Neural progenitor cell (in vitro differentiated cells): Measurements from ENCODE around the gene EXOC6B. TPM values are rescaled to one million over a fixed set of nuclear protein-coding genes. Genes with fewer than 3 reads are reported as not detected.

Source experiments
- DNase-seq: peaks from one replicate; pipeline ENCODE4 v3.0.0-alpha.2; 2016; ENCODE audit warnings: low spot score
- H2AFZ ChIP-seq: fragments of 200-600 bp; sonication (generic); replicated peaks from 2 replicates; pipeline ENCODE4 v1.6.1; 2016; ENCODE audit warnings: antibody characterized with exemption
- H3F3A ChIP-seq: fragments of 200-600 bp; sonication (generic); 2 replicates; pipeline ENCODE4 v1.6.1; 2016; ENCODE audit warnings: antibody characterized with exemption, low read depth
- H3K27ac ChIP-seq: fragments of 200-600 bp; sonication (generic); 2 replicates; pipeline ENCODE4 v1.5.1; 2016; ENCODE audit warnings: mild to moderate bottlenecking
- H3K27me3 ChIP-seq: fragments of 200-600 bp; sonication (generic); 2 replicates; pipeline ENCODE4 v1.6.1; 2016; ENCODE audit warnings: mild to moderate bottlenecking, moderate library complexity
- H3K36me3 ChIP-seq: fragments of 200-600 bp; sonication (generic); 2 replicates; pipeline ENCODE4 v1.5.1; 2016
- H3K4me1 ChIP-seq: fragments of 200-600 bp; sonication (generic); 2 replicates; pipeline ENCODE4 v1.6.1; 2016; ENCODE audit warnings: mixed run types
- H3K4me2 ChIP-seq: fragments of 200-600 bp; sonication (generic); 2 replicates; pipeline ENCODE4 v1.6.1; 2016
- H3K4me3 ChIP-seq: fragments of 200-600 bp; sonication (generic); 2 replicates; pipeline ENCODE4 v1.5.1; 2016
- H3K79me2 ChIP-seq: fragments of 200-600 bp; sonication (generic); 2 replicates; pipeline ENCODE4 v1.6.1; 2016; ENCODE audit warnings: low read depth
- H3K9ac ChIP-seq: fragments of 200-600 bp; sonication (generic); 2 replicates; pipeline ENCODE4 v1.6.1; 2016
- H3K9me3 ChIP-seq: fragments of 200-600 bp; sonication (generic); 2 replicates; pipeline ENCODE4 v1.5.1; 2016; ENCODE audit warnings: low read depth
- H4K20me1 ChIP-seq: fragments of 200-600 bp; sonication (generic); 2 replicates; pipeline ENCODE4 v1.6.1; 2016; ENCODE audit warnings: low read depth
- H3K27ac Mint-ChIP-seq: 3 replicates; pipeline ENCODE4 v1.8.0; 2021; ENCODE audit warnings: mixed read lengths
- H3K27me3 Mint-ChIP-seq: 2 replicates; pipeline ENCODE4 v1.8.0; 2022; ENCODE audit warnings: low read depth, mild to moderate bottlenecking, inconsistent platforms, moderate library complexity, mixed read lengths; ENCODE audit not compliant: insufficient read depth
- H3K36me3 Mint-ChIP-seq: 3 replicates; pipeline ENCODE4 v1.8.0; 2021; ENCODE audit warnings: mixed read lengths
- H3K4me1 Mint-ChIP-seq: 3 replicates; pipeline ENCODE4 v1.8.0; 2021; ENCODE audit warnings: mixed read lengths
- H3K4me3 Mint-ChIP-seq: 3 replicates; pipeline ENCODE4 v1.8.0; 2021; ENCODE audit warnings: mild to moderate bottlenecking, moderate library complexity, mixed read lengths
- H3K9me3 Mint-ChIP-seq: 3 replicates; pipeline ENCODE4 v1.8.0; 2020; ENCODE audit warnings: mixed read lengths
- EZH2 ChIP-seq: fragments of 200-600 bp; sonication (generic); IDR thresholded peaks from 2 replicates; pipeline ENCODE4 v1.6.1; 2017; ENCODE audit warnings: antibody characterized with exemption, mild to moderate bottlenecking, moderate library complexity
- EZH2phosphoT487 ChIP-seq: fragments of 200-600 bp; sonication (generic); IDR thresholded peaks from 2 replicates; pipeline ENCODE4 v1.6.1; 2017; ENCODE audit warnings: antibody characterized with exemption
- total RNA-seq: library from RNA; depleted of rRNA; stranded (reverse); fragments of >200 nt; gene quantifications from 2 replicates; pipeline ENCODE4 v1.2.3, GENCODE V29; 2015; ENCODE audit warnings: low replicate concordance
- TF ChIP-seq, protein P1 (sequence below): fragments of 200-600 bp; sonication (generic); IDR thresholded peaks from 2 replicates; pipeline ENCODE4 v1.5.1; 2017; ENCODE audit warnings: antibody characterized with exemption, mild to moderate bottlenecking

Gene EXOC6B
- total RNA-seq, 1 donor from 2014 or later = 41.2 TPM

DNA sequence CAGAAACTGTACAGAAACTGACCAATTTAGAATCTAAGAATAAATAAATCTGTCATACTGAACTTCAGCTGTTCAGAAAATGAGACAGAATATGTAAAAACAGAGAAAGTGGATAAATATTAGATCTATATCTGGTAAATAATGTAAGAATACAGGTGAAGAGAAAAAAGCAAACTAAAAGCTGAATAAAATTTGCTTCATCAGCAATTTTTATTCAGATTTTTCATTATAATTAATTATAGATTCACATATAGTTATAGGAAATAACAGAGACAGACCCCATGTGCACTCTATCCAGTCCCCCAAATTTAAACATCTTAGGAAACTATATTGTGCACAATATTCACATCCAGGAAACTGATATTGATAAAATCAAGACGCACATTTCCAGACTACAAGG is 299.2 kb downstream of the EXOC6B start:
- Mint-ChIP-seq H3K27me3 (no peaks in the 10 kb centered on the region), H3K9me3 (no peaks in the 10 kb centered on the region), H3K4me3 (no peak overlapping the region), H3K4me1 (peaks cover 25% of the 10 kb centered on the region), H3K27ac (no peak overlapping the region), H3K36me3 (no peaks in the 10 kb centered on the region)
- Histone ChIP-seq H3K9me3 (no peaks in the 10 kb centered on the region), H3K27me3 (no peaks in the 10 kb centered on the region), H4K20me1 (no peaks in the 10 kb centered on the region), H3F3A (no peaks in the 10 kb centered on the region), H3K4me2 (no peak overlapping the region), H3K79me2 (no peaks in the 10 kb centered on the region), H3K4me3 (no peak overlapping the region), H3K9ac (no peak overlapping the region), H2AFZ (no peak overlapping the region), H3K36me3 (no peaks in the 10 kb centered on the region), H3K4me1 (peaks cover 3% of the 10 kb centered on the region), H3K27ac (no peak overlapping the region)
- DNase-seq = no peak
- no peak for TF ChIP-seq EZH2phosphoT487
- TF ChIP-seq, protein P1, sequence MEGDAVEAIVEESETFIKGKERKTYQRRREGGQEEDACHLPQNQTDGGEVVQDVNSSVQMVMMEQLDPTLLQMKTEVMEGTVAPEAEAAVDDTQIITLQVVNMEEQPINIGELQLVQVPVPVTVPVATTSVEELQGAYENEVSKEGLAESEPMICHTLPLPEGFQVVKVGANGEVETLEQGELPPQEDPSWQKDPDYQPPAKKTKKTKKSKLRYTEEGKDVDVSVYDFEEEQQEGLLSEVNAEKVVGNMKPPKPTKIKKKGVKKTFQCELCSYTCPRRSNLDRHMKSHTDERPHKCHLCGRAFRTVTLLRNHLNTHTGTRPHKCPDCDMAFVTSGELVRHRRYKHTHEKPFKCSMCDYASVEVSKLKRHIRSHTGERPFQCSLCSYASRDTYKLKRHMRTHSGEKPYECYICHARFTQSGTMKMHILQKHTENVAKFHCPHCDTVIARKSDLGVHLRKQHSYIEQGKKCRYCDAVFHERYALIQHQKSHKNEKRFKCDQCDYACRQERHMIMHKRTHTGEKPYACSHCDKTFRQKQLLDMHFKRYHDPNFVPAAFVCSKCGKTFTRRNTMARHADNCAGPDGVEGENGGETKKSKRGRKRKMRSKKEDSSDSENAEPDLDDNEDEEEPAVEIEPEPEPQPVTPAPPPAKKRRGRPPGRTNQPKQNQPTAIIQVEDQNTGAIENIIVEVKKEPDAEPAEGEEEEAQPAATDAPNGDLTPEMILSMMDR = no peak

DNA sequence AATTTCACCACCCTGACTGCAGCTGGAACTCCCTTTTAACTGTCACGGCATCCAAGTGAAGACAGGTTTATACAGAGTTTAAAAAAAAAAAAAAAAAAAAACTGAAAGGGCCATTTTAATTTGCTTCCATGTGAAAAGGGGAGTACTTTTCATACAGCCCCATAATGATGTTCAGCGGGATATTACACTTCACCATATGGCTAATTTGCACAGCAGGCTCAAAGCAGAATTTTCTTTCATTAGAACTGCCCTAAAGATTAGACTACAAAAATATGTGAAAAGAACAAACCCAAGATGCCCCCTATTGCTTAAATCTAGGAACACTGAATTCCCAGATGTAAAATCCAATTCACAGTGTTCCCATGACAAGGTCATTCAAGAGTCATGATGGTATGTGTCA is 301.8 kb downstream of the EXOC6B start:
- Mint-ChIP-seq H3K27me3 (no peaks in the 10 kb centered on the region), H3K36me3 (peaks cover 2% of the 10 kb centered on the region), H3K27ac (peak overlapping the region; percentile 69), H3K4me3 (no peak overlapping the region), H3K4me1 (peaks cover 25% of the 10 kb centered on the region), H3K9me3 (no peaks in the 10 kb centered on the region)
- H3K36me3 ChIP-seq = no peaks in the 10 kb centered on the region
- H3K9ac ChIP-seq = no peak overlapping the region
- TF ChIP-seq, protein P1 = no peak
- no peak for TF ChIP-seq EZH2phosphoT487
- no peak for TF ChIP-seq EZH2
- H3K9me3 ChIP-seq = no peaks in the 10 kb centered on the region
- H3K27ac ChIP-seq = no peak overlapping the region
- no peaks in the 10 kb centered on the region for H4K20me1 ChIP-seq
- H3K27me3 ChIP-seq = no peaks in the 10 kb centered on the region
- H3K4me1 ChIP-seq = peaks cover 3% of the 10 kb centered on the region
- no peak for DNase-seq
- no peak overlapping the region for H2AFZ ChIP-seq
- H3F3A ChIP-seq = no peaks in the 10 kb centered on the region
- H3K4me3 ChIP-seq = no peak overlapping the region
- no peaks in the 10 kb centered on the region for H3K79me2 ChIP-seq
- H3K4me2 ChIP-seq = no peak overlapping the region

DNA sequence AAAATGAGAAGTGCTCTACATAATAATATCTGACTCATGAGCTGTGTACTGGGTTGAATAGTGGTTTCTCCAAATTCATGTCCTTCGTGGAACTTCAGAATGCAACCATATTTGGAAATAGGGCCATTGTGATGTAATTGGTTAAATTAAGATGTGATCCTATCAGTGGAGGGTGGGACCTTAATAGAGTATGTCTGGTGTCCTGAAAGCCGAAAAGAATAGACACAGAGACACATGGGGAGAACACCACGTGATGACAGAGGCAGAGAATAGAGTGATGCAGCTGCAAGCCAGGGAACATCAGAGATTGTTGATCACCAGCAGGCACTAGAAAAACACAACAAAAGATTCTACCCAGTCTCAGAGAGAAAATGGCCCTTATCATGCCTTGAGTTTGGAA is 310.1 kb downstream of the EXOC6B start:
- no peak overlapping the region for H2AFZ ChIP-seq
- TF ChIP-seq EZH2 = no peak
- TF ChIP-seq, protein P1 = no peak
- no peak for TF ChIP-seq EZH2phosphoT487
- no peak for DNase-seq
- H3K36me3 ChIP-seq = no peaks in the 10 kb centered on the region
- no peaks in the 10 kb centered on the region for H3K36me3 Mint-ChIP-seq
- H3K4me3 Mint-ChIP-seq = no peak overlapping the region
- H3K4me2 ChIP-seq = no peak overlapping the region
- H3K79me2 ChIP-seq = no peaks in the 10 kb centered on the region
- H3K27me3 ChIP-seq = no peaks in the 10 kb centered on the region
- no peaks in the 10 kb centered on the region for H3K9me3 ChIP-seq
- no peak overlapping the region for H3K4me3 ChIP-seq
- no peaks in the 10 kb centered on the region for H3K9me3 Mint-ChIP-seq
- H3K9ac ChIP-seq = no peak overlapping the region
- no peak overlapping the region for H3K27ac ChIP-seq
- no peaks in the 10 kb centered on the region for H3F3A ChIP-seq
- H3K27ac Mint-ChIP-seq = no peak overlapping the region
- peaks cover 3% of the 10 kb centered on the region for H4K20me1 ChIP-seq
- H3K27me3 Mint-ChIP-seq = no peaks in the 10 kb centered on the region
- H3K4me1 Mint-ChIP-seq = no peaks in the 10 kb centered on the region
- H3K4me1 ChIP-seq = no peaks in the 10 kb centered on the region

DNA sequence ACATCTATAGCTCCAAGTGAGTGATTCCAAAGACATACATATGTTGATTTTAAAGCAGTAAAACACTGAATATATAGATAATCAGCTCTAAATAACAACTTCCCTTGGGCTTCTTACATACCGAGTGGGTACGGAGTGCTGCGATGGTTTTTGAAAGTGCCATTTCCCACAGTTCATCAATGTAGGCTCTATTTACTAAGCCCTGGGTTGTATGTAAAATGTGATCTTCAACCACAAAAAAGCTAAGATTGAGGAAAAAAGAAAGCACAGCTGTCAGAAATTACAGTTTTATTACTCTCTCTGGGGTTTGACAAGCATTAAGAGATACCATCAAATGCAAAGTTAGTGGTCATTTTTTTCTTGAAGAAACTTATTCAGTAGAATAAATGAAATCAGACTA is 312.8 kb downstream of the EXOC6B start:
- TF ChIP-seq EZH2phosphoT487 (no peak), EZH2 (no peak)
- TF ChIP-seq, protein P1 = no peak
- DNase-seq = no peak
- Histone ChIP-seq H3F3A (no peaks in the 10 kb centered on the region), H2AFZ (no peak overlapping the region), H3K9ac (no peak overlapping the region), H4K20me1 (peaks cover 3% of the 10 kb centered on the region), H3K36me3 (no peaks in the 10 kb centered on the region), H3K4me2 (no peak overlapping the region), H3K4me1 (no peaks in the 10 kb centered on the region), H3K9me3 (no peaks in the 10 kb centered on the region), H3K27ac (no peak overlapping the region), H3K79me2 (no peaks in the 10 kb centered on the region), H3K27me3 (no peaks in the 10 kb centered on the region), H3K4me3 (no peak overlapping the region)
- H3K27me3 Mint-ChIP-seq = no peaks in the 10 kb centered on the region
- no peak overlapping the region for H3K4me3 Mint-ChIP-seq
- H3K27ac Mint-ChIP-seq = no peak overlapping the region
- peaks cover 1% of the 10 kb centered on the region for H3K36me3 Mint-ChIP-seq
- H3K4me1 Mint-ChIP-seq = no peaks in the 10 kb centered on the region
- no peaks in the 10 kb centered on the region for H3K9me3 Mint-ChIP-seq
